ENCODE measurements around the gene RTN4R. TPM values are rescaled to one million over a fixed set of nuclear protein-coding genes. Genes with fewer than 3 reads are reported as not detected.
A peak's percentile ranks its signal among the peaks of the same experiment; 100 is the strongest.

RTN4R gene
- total and polyA plus RNA-seq, 9 of the 15 experiments (the other 6 are each of a cell fraction or from before 2014, with no cell fraction given) = 0.04 to 2.8 (median 1.4) TPM; not detected in 3

DNA sequence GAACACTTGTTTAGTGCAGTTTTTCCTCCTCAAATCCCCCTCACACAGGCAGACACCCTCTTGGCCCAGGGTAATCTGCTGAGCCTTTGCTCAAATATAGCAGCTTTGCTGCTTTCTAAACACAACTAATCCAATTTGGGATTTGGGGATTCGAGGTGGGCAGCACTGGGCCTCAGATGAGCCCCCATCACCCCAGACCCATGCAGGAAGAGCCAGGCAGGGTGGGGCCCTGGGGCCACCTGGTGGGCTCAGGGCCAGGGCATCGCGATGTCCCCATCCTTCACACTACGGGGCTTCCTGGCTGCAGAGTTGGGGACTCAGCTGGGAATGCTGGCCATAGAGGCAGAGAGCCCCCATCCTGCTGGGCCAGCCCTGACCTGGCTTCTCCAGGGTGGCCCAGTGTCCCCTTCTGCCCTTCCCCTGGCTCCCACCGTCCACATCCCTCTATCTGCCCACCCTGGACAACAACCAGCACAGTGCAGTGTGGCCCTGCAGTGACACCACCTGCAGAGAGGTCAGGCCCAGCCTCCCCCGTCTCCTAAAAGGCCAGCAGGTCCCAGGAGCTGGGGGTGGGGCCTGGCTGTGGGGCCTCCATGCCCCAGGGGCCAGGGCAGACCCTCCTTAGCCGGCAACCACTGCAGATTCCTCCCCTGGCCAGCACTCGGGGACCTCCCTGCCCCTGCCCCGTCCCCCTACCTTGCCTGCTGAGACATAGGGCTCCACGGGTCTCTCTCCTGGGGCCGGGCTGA lies 60.7 kb downstream of the RTN4R start (continued):
- TF ChIP-seq, protein P1, sequence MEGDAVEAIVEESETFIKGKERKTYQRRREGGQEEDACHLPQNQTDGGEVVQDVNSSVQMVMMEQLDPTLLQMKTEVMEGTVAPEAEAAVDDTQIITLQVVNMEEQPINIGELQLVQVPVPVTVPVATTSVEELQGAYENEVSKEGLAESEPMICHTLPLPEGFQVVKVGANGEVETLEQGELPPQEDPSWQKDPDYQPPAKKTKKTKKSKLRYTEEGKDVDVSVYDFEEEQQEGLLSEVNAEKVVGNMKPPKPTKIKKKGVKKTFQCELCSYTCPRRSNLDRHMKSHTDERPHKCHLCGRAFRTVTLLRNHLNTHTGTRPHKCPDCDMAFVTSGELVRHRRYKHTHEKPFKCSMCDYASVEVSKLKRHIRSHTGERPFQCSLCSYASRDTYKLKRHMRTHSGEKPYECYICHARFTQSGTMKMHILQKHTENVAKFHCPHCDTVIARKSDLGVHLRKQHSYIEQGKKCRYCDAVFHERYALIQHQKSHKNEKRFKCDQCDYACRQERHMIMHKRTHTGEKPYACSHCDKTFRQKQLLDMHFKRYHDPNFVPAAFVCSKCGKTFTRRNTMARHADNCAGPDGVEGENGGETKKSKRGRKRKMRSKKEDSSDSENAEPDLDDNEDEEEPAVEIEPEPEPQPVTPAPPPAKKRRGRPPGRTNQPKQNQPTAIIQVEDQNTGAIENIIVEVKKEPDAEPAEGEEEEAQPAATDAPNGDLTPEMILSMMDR (IDR thresholded peaks at IDR 0.05 in 2 of 3, conservative IDR thresholded peaks at IDR 0.05 in 1 of 3; ENCODE audit: insufficient read depth in 2 of 3, low read depth in 1 of 3, low read length in 3 of 3) = peak in 1 of 3 experiments; percentile 15; a peak in 1 of 6 replicates
- TF ChIP-seq HMG20A (CRISPR knock-in tag; conservative IDR thresholded peaks at IDR 0.05) = no peak
- peak in 1 of 2 experiments; percentile 7; a peak in 1 of 4 replicates for TF ChIP-seq NRF1 (conservative IDR thresholded peaks at IDR 0.05 in 1 of 2, IDR thresholded peaks at IDR 0.05 in 1 of 2)
- TF ChIP-seq CSDE1 (IDR thresholded peaks at IDR 0.05) = no peak
- peak; percentile 27 for TF ChIP-seq PCBP1 (IDR thresholded peaks at IDR 0.05; ENCODE audit: low read depth, low read length, poor library complexity, severe bottlenecking)
- TF ChIP-seq, protein P2, sequence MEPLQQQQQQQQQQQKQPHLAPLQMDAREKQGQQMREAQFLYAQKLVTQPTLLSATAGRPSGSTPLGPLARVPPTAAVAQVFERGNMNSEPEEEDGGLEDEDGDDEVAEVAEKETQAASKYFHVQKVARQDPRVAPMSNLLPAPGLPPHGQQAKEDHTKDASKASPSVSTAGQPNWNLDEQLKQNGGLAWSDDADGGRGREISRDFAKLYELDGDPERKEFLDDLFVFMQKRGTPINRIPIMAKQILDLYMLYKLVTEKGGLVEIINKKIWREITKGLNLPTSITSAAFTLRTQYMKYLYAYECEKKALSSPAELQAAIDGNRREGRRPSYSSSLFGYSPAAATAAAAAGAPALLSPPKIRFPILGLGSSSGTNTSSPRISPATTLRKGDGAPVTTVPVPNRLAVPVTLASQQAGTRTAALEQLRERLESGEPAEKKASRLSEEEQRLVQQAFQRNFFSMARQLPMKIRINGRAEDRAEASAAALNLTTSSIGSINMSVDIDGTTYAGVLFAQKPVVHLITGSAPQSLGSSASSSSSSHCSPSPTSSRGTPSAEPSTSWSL (CRISPR knock-in tag; IDR thresholded peaks at IDR 0.05; ENCODE audit: borderline replicate concordance) = peak; percentile 89; the same call in 1 of the 2 replicates
- 0 out of 2 replicates have a peak, but pooled peaks have one; percentile 21 for TF ChIP-seq TCF7L2 (IDR thresholded peaks at IDR 0.05; ENCODE audit: low read depth, low read length)
- TF ChIP-seq THAP12 (CRISPR knock-in tag; IDR thresholded peaks at IDR 0.05) = peak; percentile 85
- TF ChIP-seq RREB1 (CRISPR knock-in tag; IDR thresholded peaks at IDR 0.05) = 0 out of 2 replicates have a peak, but pooled peaks have one; percentile 28
- peak; percentile 45; the same call in 1 of the 2 replicates for TF ChIP-seq POLR2G (IDR thresholded peaks at IDR 0.05; ENCODE audit: low read depth, low read length)
- TF ChIP-seq ZNF165 (CRISPR knock-in tag; IDR thresholded peaks at IDR 0.05; ENCODE audit: borderline replicate concordance) = 0 out of 2 replicates have a peak, but pooled peaks have one; percentile 72
- TF ChIP-seq CREB3L1 (IDR thresholded peaks at IDR 0.05; ENCODE audit: borderline replicate concordance, low read depth) = no peak

Data from K562 (cell line).